ENCODE data around the gene ZNF26.
A peak's percentile ranks its signal among the peaks of the same experiment; 100 is the strongest.
"Not testable (repeated sequence)": the region's sequence is repeated elsewhere in the genome, so short reads cannot be mapped to it uniquely, and the experiment has no call there.

ZNF26 gene

DNA sequence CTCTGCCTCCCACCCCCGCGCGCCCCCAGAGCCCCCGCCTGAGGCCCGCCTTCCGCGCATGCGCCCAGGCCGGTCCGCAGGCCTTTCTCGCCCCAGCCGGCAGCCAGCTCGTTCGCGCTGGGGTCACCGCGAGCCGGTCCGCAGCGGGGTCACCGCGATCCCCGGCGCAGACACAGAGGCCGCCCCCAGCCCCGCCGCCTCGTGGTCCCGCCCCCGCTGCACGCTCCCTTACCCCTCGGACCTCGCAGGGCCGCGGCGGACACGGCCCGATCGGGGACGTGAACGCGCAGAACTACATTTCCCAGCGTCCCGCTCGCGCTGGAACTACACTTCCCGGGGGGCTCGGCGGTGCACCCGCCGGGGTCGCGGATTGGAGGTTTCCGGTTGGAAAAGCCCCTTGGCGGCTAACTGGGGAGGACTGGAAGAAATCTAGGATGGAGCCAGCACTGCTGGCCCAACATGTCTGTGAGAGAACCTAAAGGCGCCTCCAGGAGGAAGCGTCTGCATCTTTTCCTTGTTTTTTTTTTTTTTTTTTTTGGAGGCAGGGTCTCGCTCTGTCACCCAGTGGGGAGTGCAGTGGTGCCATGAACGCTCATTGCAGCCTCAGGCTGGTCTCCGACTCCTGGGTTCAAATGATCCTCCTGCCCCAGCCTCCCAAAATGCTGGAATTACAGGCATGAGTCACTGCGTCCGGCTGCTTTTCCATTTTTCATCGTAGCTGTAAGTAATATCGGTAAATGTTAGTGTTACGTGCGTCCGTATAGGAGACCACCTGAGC lies 30.0 kb upstream of the ZNF26 start, which contains the start of gene ZNF605:
ZNF605 (minus strand) TSS at position 296 of the 778 bp plus-strand sequence. CDS start 10,671 bp downstream, outside the sequence.
- peak; percentile 95 for DNase-seq (ENCODE audit: low spot score)

GRCh38 chr12:132961790-132962189 lies 24.4 kb upstream of the ZNF26 start:
- not testable (repeated sequence) for DNase-seq (ENCODE audit: low spot score)

GRCh38 chr12:132963947-132964346 lies 22.2 kb upstream of the ZNF26 start:
- DNase-seq (ENCODE audit: low spot score) = not testable (repeated sequence)

DNA sequence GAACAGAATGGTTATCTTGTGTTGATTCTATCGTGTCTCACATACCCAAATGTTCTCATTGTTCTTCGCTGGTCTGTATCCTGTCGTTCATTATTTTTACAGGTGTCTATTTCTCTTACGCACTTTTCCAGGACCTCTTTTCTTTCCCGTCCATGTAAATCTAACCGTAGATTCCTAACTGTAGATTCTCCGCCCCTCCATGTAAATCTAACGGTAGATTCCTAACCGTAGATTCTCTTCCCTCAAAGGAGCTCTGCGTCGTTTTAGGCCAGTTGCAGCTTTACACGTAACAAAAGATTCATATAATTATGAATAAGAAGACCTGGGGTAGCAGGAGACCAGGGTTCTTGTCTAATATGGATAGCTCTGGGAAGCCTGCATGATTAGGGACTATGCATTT lies 20.4 kb upstream of the ZNF26 start:
- DNase-seq (ENCODE audit: low spot score) = no peak

DNA sequence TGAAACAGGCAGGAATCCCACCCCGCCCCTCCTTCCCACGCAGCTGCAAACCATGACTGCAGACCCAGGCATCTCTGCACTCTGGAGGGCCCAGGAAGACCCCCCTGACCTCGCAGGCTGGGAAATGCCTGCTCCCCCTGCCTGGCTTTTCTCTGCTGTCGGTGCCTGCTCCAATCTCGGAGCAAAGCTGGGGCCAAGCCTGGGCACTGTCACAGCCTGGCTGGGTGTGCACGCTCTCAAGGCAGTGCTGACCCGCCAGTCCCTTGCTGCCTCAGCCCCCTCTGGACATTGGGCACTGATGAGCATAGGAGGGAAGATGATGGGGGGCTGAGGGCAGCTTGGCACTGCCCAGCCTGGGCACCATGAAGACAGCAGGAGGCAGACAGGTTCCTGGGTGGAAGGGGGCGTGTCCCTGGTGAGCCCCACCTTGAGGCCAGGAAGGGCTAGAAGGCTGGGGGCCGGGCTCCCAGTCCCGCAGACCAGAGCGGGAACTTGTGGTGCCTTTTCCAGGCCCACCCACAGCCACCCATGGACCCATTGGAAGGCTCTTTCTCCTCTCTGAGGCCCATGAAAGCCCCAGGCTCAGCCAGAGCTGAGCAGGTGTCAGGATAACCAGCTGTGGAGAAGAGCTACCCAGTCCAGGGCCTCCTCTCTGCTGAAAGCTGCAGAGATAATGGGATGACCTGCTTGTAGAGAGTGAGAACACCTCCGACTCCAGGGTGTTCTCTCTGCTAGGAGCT lies 19.3 kb upstream of the ZNF26 start:
- no peak for DNase-seq (ENCODE audit: low spot score)

DNA sequence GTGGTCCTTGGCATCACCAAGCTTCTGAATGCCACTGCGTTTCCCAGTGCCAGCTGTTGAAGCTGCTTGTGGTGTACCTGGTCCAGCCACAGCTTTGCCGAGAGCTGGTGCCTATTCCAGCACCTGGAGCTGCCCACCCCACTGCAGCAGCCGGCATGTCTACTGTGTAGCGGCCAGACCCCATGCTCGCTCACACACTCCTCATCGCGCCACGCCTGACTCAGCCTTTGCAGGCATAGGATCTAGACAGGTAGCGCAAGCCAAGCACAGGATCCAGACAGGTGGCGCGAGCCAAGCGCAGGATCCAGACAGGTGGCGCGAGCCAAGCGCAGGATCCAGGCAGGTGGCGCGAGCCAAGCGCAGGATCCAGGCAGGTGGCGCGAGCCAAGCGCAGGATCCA lies 18.4 kb upstream of the ZNF26 start:
- no peak for DNase-seq (ENCODE audit: low spot score)

GRCh38 chr12:132972374-132972773 lies 13.8 kb upstream of the ZNF26 start:
- DNase-seq (ENCODE audit: low spot score) = no peak

GRCh38 chr12:132976870-132977269 lies 9.3 kb upstream of the ZNF26 start:
- DNase-seq (ENCODE audit: low spot score) = not testable (repeated sequence)

DNA sequence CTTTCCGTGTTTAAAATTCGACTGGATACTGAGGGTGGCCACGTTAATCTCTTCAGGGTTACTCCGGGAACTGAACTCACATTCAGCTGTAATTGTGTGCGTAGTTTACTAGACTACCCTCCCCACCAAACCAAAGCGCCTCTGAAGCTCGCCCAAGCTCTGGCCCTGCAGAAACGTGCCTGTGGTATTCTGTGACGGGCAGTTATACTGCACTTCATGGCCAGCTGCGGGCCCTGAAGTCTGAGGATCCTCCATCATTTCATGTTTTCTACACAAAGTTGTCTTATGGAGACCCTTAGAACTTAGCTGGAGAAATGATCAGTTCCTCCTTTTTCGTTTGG lies 688 bp downstream of the ZNF26 start:
- no peak for DNase-seq (ENCODE audit: low spot score)

DNA sequence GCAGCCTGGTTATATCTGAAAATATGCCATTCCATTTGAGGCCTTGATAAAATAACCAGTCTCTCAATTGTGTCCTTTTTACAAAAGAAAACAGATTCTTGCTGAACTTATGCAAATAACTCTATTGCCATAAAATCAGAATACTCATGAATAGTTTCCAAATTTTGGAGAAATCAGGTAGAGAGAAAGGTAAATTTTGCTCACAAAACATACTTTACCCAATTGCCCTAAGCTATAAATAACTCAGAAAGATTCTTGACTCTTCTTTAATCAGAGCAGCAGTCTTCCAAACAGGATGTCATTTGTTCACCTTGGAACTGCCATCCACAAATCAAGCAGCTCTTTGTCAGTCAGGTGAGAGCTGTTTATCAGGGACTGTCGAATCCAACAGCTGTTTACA lies 12.6 kb downstream of the ZNF26 start:
- no peak for DNase-seq (ENCODE audit: low spot score)

- DNase-seq (ENCODE audit: low spot score) = no peak
These were observed 24.6 kb downstream of the ZNF26 start for GRCh38 chr12:133010657-133011297.

GRCh38 chr12:133023566-133023965 lies 37.4 kb downstream of the ZNF26 start:
- no peak for DNase-seq (ENCODE audit: low spot score)

DNA sequence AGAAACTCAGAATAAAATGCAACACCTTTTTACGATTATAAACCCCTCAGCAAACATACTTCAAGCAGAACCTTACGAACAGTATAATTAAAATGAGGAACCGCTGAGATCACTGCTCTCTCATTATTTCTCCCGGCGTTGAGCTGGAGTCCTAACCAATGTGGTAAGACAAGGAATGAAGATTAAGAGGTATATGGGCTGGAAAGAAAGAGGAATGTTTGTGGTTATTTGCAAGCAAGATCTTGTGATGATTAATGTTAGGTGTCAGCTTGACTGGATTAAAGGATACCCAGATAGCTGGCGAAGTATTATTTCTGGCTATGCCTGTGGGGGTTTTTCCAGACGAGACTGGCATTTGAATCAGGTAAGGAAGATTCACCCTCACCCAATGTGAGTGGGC lies 40.8 kb downstream of the ZNF26 start:
- DNase-seq (ENCODE audit: low spot score) = no peak

GRCh38 chr12:133037207-133038005 lies 51.2 kb downstream of the ZNF26 start, which contains the start of gene ZNF84:
ZNF84 (plus strand) TSS chr12:133037509; CDS start chr12:133041468, 3,959 bp downstream.
- DNase-seq (ENCODE audit: low spot score) = peak; percentile 97

GRCh38 chr12:133038118-133038709 lies 52.0 kb downstream of the ZNF26 start:
- no peak for DNase-seq (ENCODE audit: low spot score)

DNA sequence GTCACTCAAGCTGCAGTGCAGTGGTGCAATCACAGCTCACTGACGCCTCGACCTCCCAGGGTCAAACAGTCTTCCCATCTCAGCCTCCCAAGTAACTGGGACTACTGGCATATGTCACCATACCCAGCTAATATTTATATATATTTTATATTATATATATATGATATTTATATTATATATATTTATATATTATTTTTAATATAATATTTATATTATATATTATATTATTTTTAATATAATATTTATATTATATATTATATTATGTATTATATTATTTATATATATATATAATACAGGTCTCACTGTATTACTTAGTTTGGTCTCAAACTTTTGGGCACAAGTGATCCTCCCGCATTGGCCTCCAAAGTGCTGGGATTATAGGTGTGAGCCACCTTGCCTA lies 60.5 kb downstream of the ZNF26 start:
- no peak for DNase-seq (ENCODE audit: low spot score)

GRCh38 chr12:133057446-133057845 lies 71.3 kb downstream of the ZNF26 start:
- no peak for DNase-seq (ENCODE audit: low spot score)

GRCh38 chr12:133058203-133059113 lies 72.3 kb downstream of the ZNF26 start:
- DNase-seq (ENCODE audit: low spot score) = no peak

- DNase-seq (ENCODE audit: low spot score) = no peak
These were observed 75.8 kb downstream of the ZNF26 start for GRCh38 chr12:133061954-133062353.

DNA sequence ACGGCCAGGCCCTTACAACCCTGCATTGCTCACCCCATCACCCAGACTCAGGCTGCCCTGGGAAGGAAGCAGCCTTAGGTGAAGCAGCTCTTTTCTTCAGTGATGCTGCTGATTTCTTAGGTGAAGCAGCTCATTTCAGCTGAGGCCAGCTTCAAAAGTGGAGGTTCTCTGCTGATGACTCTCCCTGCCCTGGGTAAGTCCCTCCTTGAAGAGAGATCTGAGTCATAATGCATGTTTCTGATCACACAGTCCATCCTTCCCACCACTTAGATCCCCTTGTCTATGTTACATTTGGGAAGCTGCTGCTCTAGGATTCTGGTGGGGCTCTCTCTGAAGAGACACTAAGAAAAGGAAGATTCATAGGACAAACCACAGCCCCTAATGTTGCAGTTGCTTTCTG lies 77.4 kb downstream of the ZNF26 start:
- no peak for DNase-seq (ENCODE audit: low spot score)

- DNase-seq (ENCODE audit: low spot score) = no peak
These were observed 87.7 kb downstream of the ZNF26 start for GRCh38 chr12:133073836-133074235.

All from AG08395 (cell line).